Measurements from ENCODE around the gene WNT11. TPM values are rescaled to one million over a fixed set of nuclear protein-coding genes. Genes with fewer than 3 reads are reported as not detected.

WNT11 gene
- total RNA-seq, 1 experiment from 2014 or later: 0.40 TPM

DNA sequence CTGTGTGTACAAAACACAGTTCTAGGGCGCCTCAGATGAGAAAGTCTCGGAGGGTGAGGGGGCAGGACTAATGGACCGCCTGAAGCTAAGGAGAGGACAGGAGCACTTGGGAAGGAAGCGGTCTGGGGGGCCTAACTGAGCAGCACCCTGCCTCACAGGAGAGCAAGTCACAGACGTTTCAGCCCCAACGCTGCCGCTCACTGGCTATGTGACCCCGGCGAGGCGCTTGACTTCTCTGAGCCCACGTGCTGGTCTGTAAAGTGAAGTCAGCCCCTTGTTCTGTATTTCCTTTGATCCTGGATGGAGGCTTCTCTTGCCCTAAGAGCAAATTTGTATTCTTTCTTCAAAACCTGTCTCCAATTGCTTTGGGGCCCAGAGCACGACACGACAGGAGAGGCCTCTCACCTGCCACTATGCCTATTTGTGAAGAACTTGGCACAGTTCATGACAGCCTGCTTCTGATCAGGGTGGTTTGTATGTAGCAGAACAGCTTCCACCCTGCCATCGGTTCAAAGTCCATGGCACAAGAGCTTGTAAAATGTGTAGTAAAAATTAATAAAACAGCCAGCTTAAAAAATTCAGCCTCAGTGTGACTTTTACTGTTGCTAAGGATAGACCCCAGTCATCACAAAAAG is 59.1 kb downstream of the WNT11 start:
- Histone ChIP-seq H3K4me3 (ENCODE audit: low read length) (no peak overlapping the region), H3K27me3 (ENCODE audit: low read length) (no peaks in the 10 kb centered on the region), H3K9ac (ENCODE audit: low read length) (no peak overlapping the region), H4K20me1 (ENCODE audit: low read length) (no peaks in the 10 kb centered on the region), H3K79me2 (ENCODE audit: low read length) (no peaks in the 10 kb centered on the region), H3K4me1 (ENCODE audit: insufficient read depth, low read length) (peaks cover 20% of the 10 kb centered on the region), H3K36me3 (ENCODE audit: low read depth, low read length) (no peaks in the 10 kb centered on the region), H3F3A (ENCODE audit: low read length, unreplicated experiment) (no peaks in the 10 kb centered on the region), H3K27ac (ENCODE audit: low read length) (no peak overlapping the region), H3K9me3 (ENCODE audit: low read length) (no peaks in the 10 kb centered on the region), H3K4me2 (ENCODE audit: low read length) (no peak overlapping the region), H3K9me2 (replicated peaks; ENCODE audit: low read length) (no peaks in the 10 kb centered on the region), H2AFZ (ENCODE audit: low read length) (no peak overlapping the region)
- TF ChIP-seq EZH2 (IDR thresholded peaks at IDR 0.05; ENCODE audit: low read length, unreplicated experiment) (no peak), EZH2phosphoT487 (IDR thresholded peaks at IDR 0.05; ENCODE audit: borderline replicate concordance, low read length) (no peak)
- TF ChIP-seq, protein P1, sequence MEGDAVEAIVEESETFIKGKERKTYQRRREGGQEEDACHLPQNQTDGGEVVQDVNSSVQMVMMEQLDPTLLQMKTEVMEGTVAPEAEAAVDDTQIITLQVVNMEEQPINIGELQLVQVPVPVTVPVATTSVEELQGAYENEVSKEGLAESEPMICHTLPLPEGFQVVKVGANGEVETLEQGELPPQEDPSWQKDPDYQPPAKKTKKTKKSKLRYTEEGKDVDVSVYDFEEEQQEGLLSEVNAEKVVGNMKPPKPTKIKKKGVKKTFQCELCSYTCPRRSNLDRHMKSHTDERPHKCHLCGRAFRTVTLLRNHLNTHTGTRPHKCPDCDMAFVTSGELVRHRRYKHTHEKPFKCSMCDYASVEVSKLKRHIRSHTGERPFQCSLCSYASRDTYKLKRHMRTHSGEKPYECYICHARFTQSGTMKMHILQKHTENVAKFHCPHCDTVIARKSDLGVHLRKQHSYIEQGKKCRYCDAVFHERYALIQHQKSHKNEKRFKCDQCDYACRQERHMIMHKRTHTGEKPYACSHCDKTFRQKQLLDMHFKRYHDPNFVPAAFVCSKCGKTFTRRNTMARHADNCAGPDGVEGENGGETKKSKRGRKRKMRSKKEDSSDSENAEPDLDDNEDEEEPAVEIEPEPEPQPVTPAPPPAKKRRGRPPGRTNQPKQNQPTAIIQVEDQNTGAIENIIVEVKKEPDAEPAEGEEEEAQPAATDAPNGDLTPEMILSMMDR (conservative IDR thresholded peaks at IDR 0.05; ENCODE audit: low read depth, low read length): no peak
- no TSS peak for BruUV-seq (replicated peaks)
- ChIA-PET CTCF (interaction anchor here (0.8 to 2.2 kb wide), 2 partner anchors 250 to 344 kb away, joined by 3 to 17 read pairs; no protein-coding TSS in a partner anchor), POLR2A (ENCODE audit: unreplicated experiment) (no interaction called here)
- intact Hi-C loops (cut with micrococcal nuclease): loop anchor here (10.0 kb wide), 1 partner anchor 62 kb away; no protein-coding TSS in a partner anchor
- ATAC-seq (no peak), DNase-seq (no peak)

DNA sequence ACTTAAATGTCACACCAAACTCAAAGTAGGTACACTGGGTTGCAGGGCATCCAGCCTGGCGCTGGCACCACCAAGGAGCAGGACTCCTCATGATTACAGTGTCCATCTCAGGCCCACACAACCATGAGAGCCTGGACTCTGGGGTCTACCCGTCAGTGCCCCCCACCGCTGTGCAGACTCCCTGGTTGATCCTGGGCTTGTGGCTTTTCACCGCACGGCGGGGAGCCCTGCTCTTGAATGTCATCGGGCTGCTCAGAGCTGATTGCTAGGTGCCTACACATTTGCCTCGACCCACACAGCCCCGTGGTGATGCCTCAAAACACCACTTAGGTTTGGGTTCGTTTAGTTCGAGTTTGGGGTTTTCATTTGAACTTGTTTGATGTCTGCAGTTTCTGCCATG is 63.0 kb downstream of the WNT11 start:
- Histone ChIP-seq H3K79me2 (ENCODE audit: low read length) (no peaks in the 10 kb centered on the region), H3K9ac (ENCODE audit: low read length) (no peak overlapping the region), H3K27me3 (ENCODE audit: low read length) (no peaks in the 10 kb centered on the region), H3K9me3 (ENCODE audit: low read length) (no peaks in the 10 kb centered on the region), H3K36me3 (ENCODE audit: low read depth, low read length) (peaks cover 5% of the 10 kb centered on the region; the same call in 1 of the 2 replicates), H4K20me1 (ENCODE audit: low read length) (no peaks in the 10 kb centered on the region), H3K4me1 (ENCODE audit: insufficient read depth, low read length) (peaks cover 3% of the 10 kb centered on the region), H2AFZ (ENCODE audit: low read length) (no peak overlapping the region), H3K4me3 (ENCODE audit: low read length) (no peak overlapping the region), H3F3A (ENCODE audit: low read length, unreplicated experiment) (no peaks in the 10 kb centered on the region), H3K9me2 (replicated peaks; ENCODE audit: low read length) (no peaks in the 10 kb centered on the region), H3K4me2 (ENCODE audit: low read length) (no peak overlapping the region), H3K27ac (ENCODE audit: low read length) (no peak overlapping the region)
- TF ChIP-seq, protein P1 (conservative IDR thresholded peaks at IDR 0.05; ENCODE audit: low read depth, low read length): no peak
- no peak for TF ChIP-seq EZH2phosphoT487 (IDR thresholded peaks at IDR 0.05; ENCODE audit: borderline replicate concordance, low read length)
- no peak for TF ChIP-seq EZH2 (IDR thresholded peaks at IDR 0.05; ENCODE audit: low read length, unreplicated experiment)
- POLR2A ChIA-PET (ENCODE audit: unreplicated experiment): interaction anchor here (0.7 kb wide), 1 partner anchor 730 kb away, joined by 4 read pairs; no protein-coding TSS in a partner anchor
- intact Hi-C loops (cut with micrococcal nuclease): loop anchor here (10.0 kb wide), 1 partner anchor 58 kb away; no protein-coding TSS in a partner anchor
- DNase-seq (no peak), ATAC-seq (no peak)
- CTCF ChIA-PET: no interaction called here
- BruUV-seq (replicated peaks): no TSS peak
